Stimulated activated CD4-positive, alpha-beta T cell treated with anti-CD3 and anti-CD28 coated beads, TNF-alpha, amount 100 ng/mL, for 24 hours (primary cell): ENCODE results near the gene NCKAP5.

ENCODE experiments used
- DNase-seq, 3 experiments: peaks; one replicate each; pipeline ENCODE4 v3.0.0-alpha.2; 2020; ENCODE audit warnings: low read depth in 3 of 3

Gene NCKAP5

GRCh38 chr2:132948211-132948610 lies 620.1 kb downstream of the NCKAP5 start:
- DNase-seq: no peak

- DNase-seq: no peak
Measured at GRCh38 chr2:132943829-132944228, 624.4 kb downstream of the NCKAP5 start.

- DNase-seq: no peak
Measured at GRCh38 chr2:132941296-132942020, 626.8 kb downstream of the NCKAP5 start.

GRCh38 chr2:132937629-132938028 lies 630.6 kb downstream of the NCKAP5 start:
- no peak for DNase-seq

- DNase-seq: no peak
Measured at GRCh38 chr2:132936791-132937190, 631.5 kb downstream of the NCKAP5 start.

- DNase-seq: no peak
Measured at GRCh38 chr2:132936261-132936660, 632.0 kb downstream of the NCKAP5 start.

GRCh38 chr2:132929786-132930185 lies 638.5 kb downstream of the NCKAP5 start:
- DNase-seq: no peak

GRCh38 chr2:132923787-132924186 lies 644.5 kb downstream of the NCKAP5 start:
- DNase-seq: no peak

- DNase-seq: no peak
Measured at GRCh38 chr2:132915812-132916549, 652.3 kb downstream of the NCKAP5 start.

GRCh38 chr2:132911726-132912724 lies 656.2 kb downstream of the NCKAP5 start:
- DNase-seq: no peak

GRCh38 chr2:132910432-132910831 lies 657.8 kb downstream of the NCKAP5 start:
- no peak for DNase-seq

GRCh38 chr2:132909427-132909826 lies 658.8 kb downstream of the NCKAP5 start:
- DNase-seq: no peak

- DNase-seq: no peak
Measured at GRCh38 chr2:132904142-132904842, 664.0 kb downstream of the NCKAP5 start.

- no peak for DNase-seq
Measured at GRCh38 chr2:132902626-132903025, 665.6 kb downstream of the NCKAP5 start.

- no peak for DNase-seq
Measured at GRCh38 chr2:132901661-132902060, 666.6 kb downstream of the NCKAP5 start.

- DNase-seq: no peak
Measured at GRCh38 chr2:132897111-132897510, 671.2 kb downstream of the NCKAP5 start.

- no peak for DNase-seq
Measured at GRCh38 chr2:132896073-132896472, 672.2 kb downstream of the NCKAP5 start.

GRCh38 chr2:132891498-132891897 lies 676.8 kb downstream of the NCKAP5 start:
- DNase-seq: no peak

GRCh38 chr2:132886574-132886973 lies 681.7 kb downstream of the NCKAP5 start:
- no peak for DNase-seq

- DNase-seq: no peak
Measured at GRCh38 chr2:132884705-132885104, 683.6 kb downstream of the NCKAP5 start.

GRCh38 chr2:132884292-132884691 lies 684.0 kb downstream of the NCKAP5 start:
- no peak for DNase-seq
